ENCODE measurements around the gene CRISPLD2.

CRISPLD2 gene

DNA sequence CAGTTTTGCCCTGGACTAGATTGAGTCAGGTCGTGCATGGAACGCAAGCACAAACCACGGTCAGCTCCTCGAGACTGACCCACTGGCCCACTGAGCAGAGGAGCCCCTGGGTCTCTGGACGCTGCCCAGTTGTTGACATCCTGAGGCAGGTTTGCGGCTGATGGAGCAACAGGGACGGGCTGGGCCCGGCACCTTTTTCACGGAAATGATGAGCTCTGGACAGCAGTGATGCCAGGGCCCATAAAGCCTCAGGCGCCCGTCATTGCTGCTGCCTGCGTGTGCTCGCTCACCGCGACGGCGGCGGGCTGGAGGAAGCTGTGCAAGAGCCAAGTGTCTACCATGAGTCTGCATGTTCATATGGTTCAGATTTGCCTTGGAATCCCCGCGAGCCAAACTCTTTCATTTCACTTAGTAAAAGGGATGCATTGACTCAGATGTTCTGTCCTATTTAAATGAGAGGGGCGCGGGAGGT, 30.8 kb upstream of the CRISPLD2 start:
- no peak overlapping the region for H3K27ac ChIP-seq
- TF ChIP-seq ZFX (IDR thresholded peaks at IDR 0.05; ENCODE audit: borderline replicate concordance): no peak
- TF ChIP-seq, protein P1, sequence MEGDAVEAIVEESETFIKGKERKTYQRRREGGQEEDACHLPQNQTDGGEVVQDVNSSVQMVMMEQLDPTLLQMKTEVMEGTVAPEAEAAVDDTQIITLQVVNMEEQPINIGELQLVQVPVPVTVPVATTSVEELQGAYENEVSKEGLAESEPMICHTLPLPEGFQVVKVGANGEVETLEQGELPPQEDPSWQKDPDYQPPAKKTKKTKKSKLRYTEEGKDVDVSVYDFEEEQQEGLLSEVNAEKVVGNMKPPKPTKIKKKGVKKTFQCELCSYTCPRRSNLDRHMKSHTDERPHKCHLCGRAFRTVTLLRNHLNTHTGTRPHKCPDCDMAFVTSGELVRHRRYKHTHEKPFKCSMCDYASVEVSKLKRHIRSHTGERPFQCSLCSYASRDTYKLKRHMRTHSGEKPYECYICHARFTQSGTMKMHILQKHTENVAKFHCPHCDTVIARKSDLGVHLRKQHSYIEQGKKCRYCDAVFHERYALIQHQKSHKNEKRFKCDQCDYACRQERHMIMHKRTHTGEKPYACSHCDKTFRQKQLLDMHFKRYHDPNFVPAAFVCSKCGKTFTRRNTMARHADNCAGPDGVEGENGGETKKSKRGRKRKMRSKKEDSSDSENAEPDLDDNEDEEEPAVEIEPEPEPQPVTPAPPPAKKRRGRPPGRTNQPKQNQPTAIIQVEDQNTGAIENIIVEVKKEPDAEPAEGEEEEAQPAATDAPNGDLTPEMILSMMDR (IDR thresholded peaks at IDR 0.05): no peak

DNA sequence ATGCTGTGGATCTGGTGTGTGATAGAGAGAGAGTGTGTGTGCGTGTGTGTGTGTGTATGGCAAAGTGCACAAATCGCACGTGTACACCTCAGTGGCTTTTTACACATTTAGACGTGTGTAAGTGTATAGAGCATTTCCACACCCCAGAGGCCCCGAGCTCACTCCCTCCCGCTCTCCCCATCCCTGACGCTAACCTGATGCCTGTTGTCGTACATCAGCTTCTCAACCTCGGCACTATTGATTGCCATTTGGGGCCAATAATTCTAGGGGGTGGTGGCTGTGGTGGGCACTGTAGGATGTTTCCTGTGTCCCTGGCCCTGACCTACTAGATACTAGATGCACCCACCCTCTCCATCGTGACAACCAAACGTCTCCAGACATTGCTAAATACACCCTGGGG, 30.4 kb upstream of the CRISPLD2 start:
- H3K27ac ChIP-seq: no peak overlapping the region
- TF ChIP-seq, protein P1 (IDR thresholded peaks at IDR 0.05): no peak

DNA sequence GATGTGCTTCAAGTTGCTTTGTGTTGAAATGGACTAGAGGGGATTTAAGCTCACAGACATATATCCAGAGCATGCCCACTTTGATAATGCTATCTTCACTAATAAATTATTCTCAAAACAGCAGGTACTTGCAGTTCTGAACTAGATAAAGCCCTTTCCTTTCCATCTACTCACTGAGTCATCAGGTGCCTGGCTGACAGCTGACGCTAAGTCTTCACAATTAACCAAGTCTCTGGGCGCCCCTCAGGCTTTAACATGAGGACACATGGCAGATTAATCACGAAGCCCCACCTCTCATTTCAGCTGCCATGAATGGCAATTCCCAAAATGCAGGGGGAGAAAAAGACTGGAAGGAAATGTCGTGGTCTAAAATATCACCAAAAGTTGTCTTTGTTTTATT, 29.5 kb upstream of the CRISPLD2 start:
- TF ChIP-seq, protein P1 (IDR thresholded peaks at IDR 0.05): no peak
- TF ChIP-seq ZFX (IDR thresholded peaks at IDR 0.05; ENCODE audit: borderline replicate concordance): no peak
- no peak overlapping the region for H3K27ac ChIP-seq

DNA sequence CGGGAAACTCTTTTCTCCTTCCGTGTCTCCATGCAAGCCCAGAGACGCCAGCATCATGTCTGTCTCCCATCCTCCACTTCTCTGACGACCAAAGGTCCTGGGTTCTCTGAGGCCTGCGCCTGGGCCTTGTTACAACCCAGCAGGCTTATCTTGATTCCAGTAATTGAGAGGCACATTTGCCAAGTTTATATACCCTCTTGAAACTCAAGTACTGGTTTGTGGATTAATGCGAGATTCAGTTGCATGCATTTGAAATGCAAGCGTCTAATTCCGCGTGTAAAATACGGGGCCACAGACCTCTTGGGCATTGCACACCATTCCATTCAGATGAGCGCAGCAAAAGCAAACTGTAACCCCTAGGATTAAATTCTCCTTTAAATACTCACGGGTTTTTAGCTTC, 28.7 kb upstream of the CRISPLD2 start:
- no peak overlapping the region for H3K27ac ChIP-seq
- TF ChIP-seq, protein P1 (IDR thresholded peaks at IDR 0.05): no peak
- no peak for TF ChIP-seq ZFX (IDR thresholded peaks at IDR 0.05; ENCODE audit: borderline replicate concordance)

DNA sequence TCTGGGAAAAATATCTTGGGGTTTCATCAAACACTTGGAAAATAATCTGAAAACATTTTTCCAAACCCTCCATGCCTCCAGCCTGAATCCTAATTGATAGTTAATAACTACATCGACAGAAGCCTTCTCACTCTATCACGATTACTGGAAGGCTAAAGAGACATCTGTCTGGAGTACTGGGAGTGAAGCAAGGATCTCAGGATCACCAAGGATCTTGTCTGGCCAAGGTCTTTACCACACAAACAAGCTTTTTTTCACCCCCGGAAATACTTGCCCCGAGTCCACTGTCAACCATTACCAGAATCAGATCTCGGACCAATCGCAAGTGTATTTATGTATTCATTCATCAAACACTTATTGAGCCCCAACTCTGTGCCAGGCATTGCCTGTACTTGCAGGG, 28.3 kb upstream of the CRISPLD2 start:
- no peak overlapping the region for H3K27ac ChIP-seq
- TF ChIP-seq, protein P1 (IDR thresholded peaks at IDR 0.05): no peak
- no peak for TF ChIP-seq ZFX (IDR thresholded peaks at IDR 0.05; ENCODE audit: borderline replicate concordance)

DNA sequence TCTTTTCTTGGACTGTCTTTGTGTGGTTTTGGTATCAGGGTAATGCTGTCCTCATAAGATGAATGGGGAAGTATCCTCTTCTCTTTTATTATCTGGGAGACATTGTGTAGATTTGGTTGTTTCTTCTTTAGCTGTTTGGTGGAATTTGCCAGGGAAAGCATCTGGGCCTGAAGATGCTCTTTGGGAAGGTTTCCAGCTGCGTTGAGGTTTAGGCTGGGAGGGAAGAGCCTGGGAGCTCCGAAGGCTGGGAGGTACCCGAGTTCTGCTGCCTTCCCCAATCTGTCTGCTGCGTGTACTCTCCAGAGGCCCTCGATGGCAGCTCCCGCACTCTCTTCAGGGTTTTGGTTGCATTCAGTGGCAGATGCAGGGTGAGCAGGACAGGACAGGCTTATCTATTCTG, 25.6 kb upstream of the CRISPLD2 start:
- H3K27ac ChIP-seq: no peak overlapping the region
- TF ChIP-seq, protein P1 (IDR thresholded peaks at IDR 0.05): no peak
- no peak for TF ChIP-seq ZFX (IDR thresholded peaks at IDR 0.05; ENCODE audit: borderline replicate concordance)

DNA sequence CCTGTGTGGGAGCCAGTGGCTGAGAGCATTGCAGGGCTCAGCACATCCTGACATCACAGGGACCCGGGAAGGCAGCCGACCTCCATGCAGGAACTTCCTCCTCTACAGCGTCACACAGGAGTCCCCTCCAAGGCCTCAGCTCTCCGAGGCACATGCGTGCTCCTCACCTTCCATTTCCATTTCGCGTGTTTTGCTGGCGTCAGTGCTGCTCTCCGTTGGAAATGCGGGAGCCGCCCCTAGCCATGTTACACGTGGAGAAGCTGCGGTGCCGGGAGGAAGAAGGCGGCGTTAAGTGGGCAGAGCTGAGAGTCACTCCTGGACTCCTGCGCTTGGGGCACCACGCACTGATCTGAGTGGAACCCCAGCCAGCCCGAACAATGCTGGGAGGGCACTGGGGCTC, 25.2 kb upstream of the CRISPLD2 start:
- no peak overlapping the region for H3K27ac ChIP-seq
- no peak for TF ChIP-seq ZFX (IDR thresholded peaks at IDR 0.05; ENCODE audit: borderline replicate concordance)

DNA sequence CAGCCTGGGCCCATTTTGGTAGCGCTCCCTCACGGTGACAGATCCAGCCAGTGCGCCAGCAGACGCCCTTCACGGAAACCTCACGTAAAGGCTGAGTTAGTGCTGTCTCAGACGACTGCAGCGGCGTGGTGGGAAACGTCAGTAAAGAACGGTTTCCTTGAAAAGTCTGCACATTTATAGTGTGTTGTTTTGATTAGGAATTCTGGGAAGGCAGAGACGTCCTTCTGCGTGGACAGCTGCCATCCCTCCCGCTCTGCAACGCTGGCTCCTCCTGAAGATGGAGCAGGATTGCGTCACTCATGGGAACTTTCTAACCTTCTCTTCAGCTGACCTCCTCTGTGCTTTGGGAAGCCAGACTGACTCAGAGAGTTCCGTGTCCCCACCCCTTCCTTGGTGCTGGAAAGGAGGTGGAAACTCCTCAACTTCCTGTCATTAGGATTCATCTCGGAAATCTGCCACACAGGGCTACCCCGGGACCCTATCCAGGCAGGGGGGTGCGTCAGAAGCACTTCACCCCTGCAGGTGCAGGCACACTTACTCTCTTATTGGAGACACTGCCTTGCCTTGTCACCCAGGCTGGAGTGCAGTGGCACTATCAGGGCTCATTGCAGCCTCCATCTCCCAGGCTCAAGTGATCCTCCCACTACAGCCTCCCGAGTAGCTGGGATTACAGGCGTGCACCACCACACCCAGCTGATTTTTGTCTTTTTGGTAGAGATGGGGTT, 24.3 kb upstream of the CRISPLD2 start:
- TF ChIP-seq, protein P1 (IDR thresholded peaks at IDR 0.05): no peak
- no peak for TF ChIP-seq ZFX (IDR thresholded peaks at IDR 0.05; ENCODE audit: borderline replicate concordance)
- no peak overlapping the region for H3K27ac ChIP-seq

Measured in 22Rv1 (cell line).